Myocyte (in vitro differentiated cells): ENCODE measurements around the gene RASEF. TPM values are rescaled to one million over a fixed set of nuclear protein-coding genes. Genes with fewer than 3 reads are reported as not detected.
"Not testable (repeated sequence)": the region's sequence is repeated elsewhere in the genome, so short reads cannot be mapped to it uniquely, and the experiment has no call there.

Experiments
- DNase-seq: peaks from one replicate; pipeline ENCODE4 v3.0.0-alpha.2; 2012; ENCODE audit warnings: low read depth
- polyA plus RNA-seq: library from polyadenylated mRNA; unstranded; fragments of >200 nt; gene quantifications from one replicate; pipeline ENCODE4 v1.2.1, GENCODE V29; 2012; ENCODE audit warnings: missing spikeins
- total RNA-seq: library from RNA; depleted of rRNA; stranded (reverse); fragments of >200 nt; gene quantifications from 2 replicates; pipeline ENCODE4 v1.2.3, GENCODE V29; 2014

The RASEF gene
- total RNA-seq: not detected in 2 replicates
- not detected for polyA plus RNA-seq

DNA sequence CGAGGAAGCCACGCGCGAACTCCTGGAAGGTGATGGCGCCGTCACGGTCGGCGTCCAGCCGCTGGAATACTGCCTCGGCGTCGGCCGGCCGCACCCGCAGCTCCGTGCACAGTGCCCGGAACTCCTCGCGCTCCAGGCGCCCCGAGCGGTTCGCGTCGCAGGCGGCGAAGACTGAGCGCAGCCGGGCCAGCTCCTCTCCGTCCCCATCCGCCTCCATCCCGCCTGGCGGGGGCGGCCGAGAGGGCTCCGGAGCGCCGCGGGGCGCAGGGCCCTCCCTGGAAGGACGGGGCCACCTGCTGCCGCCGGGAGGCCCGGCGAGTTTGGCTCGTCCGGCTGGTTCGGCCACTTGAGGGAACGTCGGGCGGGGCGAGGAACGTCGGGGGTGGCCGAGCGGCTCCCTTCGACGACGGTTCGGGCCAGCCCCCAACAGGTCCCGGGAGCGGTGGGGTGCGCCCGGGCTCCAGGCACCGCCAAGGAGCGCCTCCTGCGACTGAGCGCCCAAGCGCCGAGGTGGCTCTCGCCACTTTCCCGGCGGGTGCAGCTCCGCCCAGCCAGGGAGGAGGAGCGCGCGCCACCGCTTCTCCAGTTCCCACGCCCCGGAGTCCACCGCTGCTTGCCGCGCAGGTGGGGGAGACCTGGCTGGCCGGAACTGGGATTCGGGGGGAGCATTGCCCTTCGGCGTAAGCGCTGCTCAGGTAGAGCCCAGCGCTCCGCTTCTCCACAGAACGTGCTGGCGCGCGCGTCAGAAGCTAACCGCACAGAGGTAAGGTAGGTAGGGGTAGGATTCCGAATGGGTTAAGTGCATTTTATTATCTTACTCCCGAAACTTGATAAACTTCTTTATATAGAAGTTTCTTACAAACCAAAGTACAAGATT lies at the start of gene RASEF:
Gene RASEF (minus strand): TSS at position 492 of the 877 bp plus-strand sequence. CDS start 275 bp downstream, at position 217.
- no peak for DNase-seq

DNA sequence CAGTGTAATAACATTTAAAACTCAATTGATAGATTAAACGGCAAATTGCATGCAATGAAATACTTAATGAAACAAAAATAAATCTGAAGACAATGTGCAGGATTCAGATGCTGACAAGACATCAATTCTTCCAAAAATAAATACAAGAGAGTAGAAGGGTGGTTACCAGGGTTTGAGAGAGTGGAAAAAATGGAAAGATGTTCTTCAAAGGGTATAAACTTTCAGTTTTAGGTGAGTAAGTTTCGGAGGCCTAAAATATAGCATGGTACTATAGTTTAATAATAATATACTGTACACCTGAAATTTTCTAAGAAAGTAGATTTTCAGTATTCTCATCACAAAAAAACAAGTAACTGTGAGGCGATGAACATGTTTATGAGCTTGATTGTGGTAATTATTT lies 48.2 kb upstream of the RASEF start:
- DNase-seq: no peak

- DNase-seq: no peak
These were observed 46.4 kb upstream of the RASEF start for GRCh38 chr9:83109296-83109695.

DNA sequence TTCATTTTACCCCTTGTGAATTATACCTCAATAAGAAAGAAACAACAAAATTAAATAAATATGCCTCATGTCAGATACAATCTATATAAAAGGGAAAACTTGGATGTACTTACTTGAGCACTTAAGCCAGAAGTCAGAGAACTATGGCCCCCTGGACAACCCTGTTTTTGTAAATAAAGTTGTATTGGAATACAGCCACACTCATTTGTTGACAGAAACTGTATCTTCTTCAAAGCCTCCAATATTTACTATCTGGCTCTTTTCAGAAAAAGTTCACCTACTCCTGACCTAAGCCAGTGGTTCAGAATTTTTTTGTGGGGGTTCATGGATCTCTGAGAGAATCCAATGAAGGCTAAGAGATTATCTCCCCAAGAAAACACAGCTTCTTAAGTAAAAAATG lies 45.3 kb upstream of the RASEF start:
- no peak for DNase-seq

DNA sequence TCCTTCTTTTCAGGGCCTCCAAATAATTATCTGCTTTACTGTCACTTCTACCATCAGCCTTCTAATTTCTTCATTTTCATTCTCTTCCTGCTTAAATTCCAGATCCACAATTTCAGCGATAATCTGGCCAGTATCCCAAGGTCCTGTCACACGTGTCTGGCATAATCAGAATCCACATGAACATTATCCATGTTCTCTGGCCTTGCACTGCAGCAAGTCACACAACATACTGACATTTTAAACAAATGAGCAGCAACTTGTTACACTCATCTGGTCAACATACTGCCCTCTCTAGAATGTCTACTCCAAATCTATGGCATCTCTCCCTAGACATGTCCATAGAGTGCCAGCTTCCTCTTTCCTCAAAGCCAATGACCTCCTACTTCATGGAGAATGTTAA lies 43.8 kb upstream of the RASEF start:
- no peak for DNase-seq

- peak; percentile 15 for DNase-seq
These were observed 43.3 kb upstream of the RASEF start for GRCh38 chr9:83106263-83106662.

DNA sequence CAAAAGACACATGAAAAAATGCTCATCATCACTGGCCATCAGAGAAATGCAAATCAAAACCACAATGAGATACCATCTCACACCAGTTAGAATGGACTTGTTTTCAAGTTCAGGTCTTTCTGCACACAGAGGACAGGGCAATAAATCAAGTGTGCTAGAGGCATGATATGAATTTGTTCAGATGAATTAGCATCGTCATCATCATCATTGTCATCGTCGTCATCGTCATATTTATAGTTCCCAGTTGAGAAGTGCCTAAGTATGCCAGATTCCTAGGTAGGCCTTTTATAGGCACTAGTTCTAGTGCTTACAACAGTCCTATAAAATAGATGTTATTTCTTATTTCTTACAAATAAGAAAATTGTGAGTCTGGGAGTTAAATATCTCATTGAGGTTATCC lies 34.7 kb upstream of the RASEF start:
- DNase-seq: no peak

DNA sequence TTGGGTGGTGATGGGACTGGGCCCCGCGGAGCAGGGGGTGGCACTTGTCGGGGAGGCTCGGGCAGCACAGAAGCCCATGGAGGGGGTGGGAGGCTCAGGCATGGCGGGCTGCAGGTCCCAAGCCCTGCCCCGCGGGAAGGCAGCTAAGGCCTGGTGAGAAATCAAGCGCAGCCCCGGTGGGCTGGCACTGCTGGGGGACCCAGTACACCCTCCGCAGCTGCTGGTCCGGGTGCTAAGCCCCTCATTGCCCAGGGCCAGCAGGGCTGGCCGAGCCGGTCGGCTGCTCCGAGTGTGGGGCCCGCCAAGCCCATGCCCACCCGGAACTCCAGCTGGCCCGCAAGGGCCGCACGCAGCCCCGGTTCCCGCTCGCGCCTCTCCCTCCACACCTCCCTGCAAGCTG lies 30.4 kb upstream of the RASEF start:
- DNase-seq: not testable (repeated sequence)

DNA sequence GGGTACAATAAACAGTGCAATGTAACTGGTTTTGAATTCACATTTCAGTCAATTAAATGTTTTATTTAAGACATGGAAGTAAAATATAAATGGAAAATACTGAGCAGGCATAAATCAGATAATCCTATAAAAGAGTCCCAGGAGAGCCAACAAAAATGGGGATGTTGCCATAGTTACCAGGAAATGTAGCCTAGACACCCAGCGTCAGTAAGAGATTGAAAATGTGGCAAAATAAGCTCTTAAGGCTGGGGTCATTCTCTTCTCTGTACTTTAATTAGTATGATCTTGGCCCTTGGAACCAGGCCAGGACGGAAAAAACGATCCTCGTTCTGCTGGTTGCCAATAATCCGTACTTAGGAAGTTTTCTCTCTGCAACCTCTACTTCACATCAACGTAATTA lies 18.9 kb upstream of the RASEF start:
- no peak for DNase-seq

- no peak for DNase-seq
These were observed 18.1 kb upstream of the RASEF start for GRCh38 chr9:83081010-83081409.

DNA sequence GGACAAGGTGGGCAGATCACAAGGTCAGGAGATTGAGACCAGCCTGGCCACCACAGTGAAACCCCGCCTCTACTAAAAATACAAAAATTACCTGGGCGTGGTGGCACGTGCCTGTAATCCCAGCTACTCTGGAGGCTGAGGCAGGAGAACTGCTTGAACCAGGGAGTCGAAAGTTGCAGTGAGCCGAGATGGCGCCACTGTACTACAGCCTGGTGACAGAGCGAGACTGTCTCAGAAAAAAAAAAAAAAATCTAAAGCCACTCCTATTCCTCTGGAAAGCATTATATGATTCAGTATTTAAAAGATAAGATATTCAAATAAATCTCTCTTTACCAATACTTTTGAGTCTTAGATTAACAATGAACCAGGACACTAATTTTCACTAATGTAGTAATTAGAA lies 13.0 kb upstream of the RASEF start:
- not testable (repeated sequence) for DNase-seq

DNA sequence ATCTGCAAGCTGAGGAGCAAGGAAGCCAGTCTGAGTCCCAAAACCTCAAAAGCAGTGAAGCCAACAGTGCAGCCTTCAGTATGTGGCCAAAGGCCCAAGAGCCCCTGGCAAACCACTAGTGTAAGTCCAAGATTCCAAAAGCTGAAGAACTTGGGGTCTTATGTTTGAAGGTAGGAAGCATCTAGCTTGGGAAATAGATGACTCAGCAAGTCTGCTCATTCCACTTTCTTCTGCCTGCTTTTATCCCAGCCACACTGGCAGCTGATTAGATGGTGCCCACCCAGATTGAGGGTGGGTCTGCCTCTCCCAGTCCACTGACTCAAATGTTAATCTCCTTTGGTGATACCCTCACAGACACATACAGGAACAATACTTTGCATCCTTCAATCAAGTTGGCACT lies 9.6 kb upstream of the RASEF start:
- DNase-seq: not testable (repeated sequence)

GRCh38 chr9:83071626-83072025 lies 8.7 kb upstream of the RASEF start:
- no peak for DNase-seq

DNA sequence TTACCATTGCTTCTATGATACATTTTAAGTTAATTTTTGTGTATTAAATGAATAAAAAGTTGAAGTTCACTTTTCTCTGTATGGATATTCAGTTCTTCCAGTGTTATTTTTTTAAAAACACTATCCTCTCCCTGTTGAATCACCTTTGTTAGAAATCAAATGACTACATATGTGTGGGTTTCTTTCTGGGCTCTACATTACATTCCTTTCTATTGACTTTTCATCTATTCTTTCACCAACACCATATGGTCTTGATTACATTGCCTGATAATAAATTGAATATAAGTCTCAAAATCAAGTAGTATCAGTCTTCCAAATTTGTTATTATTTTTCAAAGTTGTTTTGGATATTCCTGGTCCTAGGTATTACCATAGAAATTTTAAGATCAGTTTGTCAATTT lies 7.3 kb upstream of the RASEF start:
- DNase-seq: no peak

DNA sequence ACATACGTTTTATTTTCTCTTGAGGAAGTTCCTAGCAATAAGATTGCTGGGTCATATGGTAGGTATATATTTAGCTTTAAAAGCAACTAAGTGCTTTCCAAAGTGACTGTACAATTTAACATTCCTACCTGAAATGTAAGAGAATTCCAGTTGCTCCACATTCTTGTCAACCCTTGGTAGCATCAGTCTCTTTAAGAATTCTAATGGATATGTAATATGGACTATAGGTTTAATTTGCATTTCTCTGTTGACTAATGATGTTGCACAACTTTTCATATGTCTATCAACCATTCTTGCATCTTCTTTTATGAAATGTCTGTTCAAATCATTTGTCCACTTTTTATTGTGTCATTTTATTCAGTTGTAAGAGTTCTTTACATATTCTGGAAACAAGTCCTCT lies 6.7 kb upstream of the RASEF start:
- DNase-seq: no peak

DNA sequence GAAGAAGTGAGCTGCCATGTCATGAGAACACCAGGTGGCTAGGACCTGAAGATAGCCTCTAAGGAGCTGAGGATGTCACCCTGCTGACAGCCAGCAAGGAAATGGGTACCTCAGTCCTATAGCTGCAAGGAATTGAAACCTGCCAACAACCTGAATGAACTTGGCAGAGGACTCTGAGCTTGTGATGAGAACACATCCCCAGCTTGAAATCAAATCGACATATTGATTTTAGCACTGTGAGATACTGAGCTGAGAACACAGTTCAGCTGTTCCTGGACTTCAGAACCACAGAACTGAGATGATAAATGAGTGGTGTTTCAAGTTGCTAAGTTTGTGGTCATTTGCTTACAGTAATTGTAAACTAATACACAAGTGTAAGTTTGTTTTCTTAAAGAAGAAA lies 5.5 kb upstream of the RASEF start:
- no peak for DNase-seq

GRCh38 chr9:83067579-83067978 lies 4.6 kb upstream of the RASEF start:
- no peak for DNase-seq

DNA sequence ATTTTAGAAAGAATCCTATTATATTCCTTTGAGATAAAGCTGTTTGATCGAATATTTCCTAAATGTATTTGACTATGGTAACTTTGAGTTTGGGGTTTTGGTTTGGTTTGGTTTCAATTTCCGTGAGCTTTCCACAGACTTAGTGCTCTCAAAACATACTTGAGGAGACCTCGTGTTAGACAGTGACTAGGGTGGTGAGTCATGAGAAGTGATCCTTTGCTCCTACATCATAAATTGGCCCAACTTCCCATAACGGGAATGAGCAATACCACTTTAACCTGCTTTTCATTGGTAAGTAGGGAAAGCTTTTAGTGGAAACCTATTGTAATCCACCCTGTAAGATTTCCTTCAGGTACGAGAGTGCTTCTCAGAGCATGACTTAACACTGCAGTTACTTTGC lies 3.8 kb upstream of the RASEF start:
- peak; percentile 26 for DNase-seq

GRCh38 chr9:83065233-83065632 lies 2.3 kb upstream of the RASEF start:
- DNase-seq: no peak

DNA sequence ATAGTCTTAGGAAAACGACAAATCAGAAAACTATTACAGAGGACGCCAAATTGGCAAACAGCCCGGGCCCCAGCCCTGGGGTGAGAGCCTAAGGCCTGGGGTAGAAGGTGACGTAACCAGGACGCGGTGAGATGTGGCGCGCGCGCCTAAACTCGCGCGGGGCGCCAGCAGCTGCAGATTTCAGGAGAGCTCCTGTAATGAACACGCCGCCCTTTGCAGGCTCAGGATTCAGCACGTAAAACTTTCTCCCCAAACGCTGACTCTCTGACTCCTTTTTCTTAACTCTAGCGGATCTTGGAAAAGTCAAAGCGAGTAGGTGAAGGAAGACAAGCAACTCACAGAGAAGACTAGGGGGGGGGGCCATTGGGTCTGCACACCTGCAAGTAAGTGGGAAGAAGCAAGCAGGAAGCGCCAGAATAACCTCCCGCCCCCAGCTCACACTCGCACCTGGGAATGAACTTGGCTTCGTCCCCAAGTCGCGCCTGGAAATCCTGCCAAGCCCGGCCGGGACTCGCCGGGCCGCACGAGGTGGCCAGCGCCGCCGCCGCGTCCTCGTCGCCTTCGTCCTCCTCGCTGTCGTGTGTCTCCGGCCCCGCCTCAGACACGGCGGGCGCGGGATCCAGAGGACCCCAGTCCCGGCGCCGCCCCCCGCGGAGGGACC lies 822 bp downstream of the RASEF start:
- no peak for DNase-seq

GRCh38 chr9:83061036-83061435 lies 1.9 kb downstream of the RASEF start:
- no peak for DNase-seq

- DNase-seq: no peak
These were observed 2.4 kb downstream of the RASEF start for GRCh38 chr9:83060556-83060955.

DNA sequence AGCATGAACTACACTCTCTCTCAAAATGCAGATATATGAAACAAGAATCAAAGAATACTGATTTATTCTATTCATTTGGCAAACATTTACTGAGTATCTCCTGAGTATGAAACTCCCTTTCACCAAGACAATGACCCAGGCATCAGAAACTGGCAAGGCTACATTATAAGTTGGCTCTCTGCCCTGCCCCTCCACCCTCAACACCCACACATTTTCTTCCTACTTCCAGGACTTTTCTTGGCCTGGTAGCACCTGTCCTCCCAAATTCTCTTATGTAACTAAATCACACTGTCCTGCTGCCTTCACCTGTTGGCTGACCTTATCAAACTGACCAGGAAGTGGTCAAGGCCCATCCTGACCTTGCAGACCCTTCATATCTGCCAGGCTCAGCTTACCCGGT lies 3.5 kb downstream of the RASEF start:
- no peak for DNase-seq
